GM12875 (cell line): ENCODE results near the gene DGKH.
A peak's percentile ranks its signal among the peaks of the same experiment; 100 is the strongest.

Source experiments
- H3K4me3 ChIP-seq: one replicate; pipeline ENCODE4 v1.5.1; 2011; ENCODE audit warnings: low read depth, low read length, control low read depth
- TF ChIP-seq, protein P1 (sequence below): IDR thresholded peaks from 2 replicates; pipeline ENCODE4 v1.5.1; 2011; ENCODE audit warnings: low read depth, mild to moderate bottlenecking, control low read depth, inconsistent platforms, low read length, moderate library complexity, borderline replicate concordance; ENCODE audit not compliant: insufficient read depth

DGKH gene

DNA sequence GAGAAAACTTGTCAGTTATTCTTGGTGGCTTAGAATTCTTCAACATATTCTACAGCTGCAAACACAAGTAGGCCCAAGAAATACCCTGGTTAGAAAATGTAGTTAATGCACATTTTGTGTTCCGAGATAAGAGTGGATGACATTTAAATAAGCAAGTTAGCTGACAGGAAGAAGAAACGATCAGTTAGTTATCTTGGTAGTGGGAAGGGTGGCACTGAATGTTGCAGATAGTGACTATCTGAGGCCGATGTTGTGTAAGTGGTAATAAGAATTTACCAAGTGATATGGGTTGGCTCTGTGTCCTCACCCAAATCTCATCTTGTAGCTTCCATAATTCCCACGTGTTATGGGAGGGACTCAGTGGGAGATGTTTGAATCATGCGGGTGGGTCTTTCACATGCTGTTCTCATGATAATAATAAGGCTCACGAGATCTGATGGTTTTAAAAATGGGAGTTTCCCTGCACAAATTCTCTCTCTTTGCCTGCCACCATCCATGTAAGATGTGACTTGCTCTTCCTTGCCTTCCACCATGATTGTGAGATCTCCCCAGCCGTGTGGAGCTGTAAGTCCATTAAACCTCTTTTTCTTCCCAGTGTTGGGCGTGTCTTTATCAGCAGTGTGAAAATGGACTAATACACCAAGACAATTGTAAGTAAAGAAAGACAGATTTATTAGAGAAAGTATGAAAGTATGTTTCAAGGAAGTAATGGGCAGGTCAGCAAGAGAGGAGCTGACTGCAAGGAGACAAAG is 212.6 kb downstream of the DGKH start:
- no peak overlapping the region for H3K4me3 ChIP-seq
- TF ChIP-seq, protein P1, sequence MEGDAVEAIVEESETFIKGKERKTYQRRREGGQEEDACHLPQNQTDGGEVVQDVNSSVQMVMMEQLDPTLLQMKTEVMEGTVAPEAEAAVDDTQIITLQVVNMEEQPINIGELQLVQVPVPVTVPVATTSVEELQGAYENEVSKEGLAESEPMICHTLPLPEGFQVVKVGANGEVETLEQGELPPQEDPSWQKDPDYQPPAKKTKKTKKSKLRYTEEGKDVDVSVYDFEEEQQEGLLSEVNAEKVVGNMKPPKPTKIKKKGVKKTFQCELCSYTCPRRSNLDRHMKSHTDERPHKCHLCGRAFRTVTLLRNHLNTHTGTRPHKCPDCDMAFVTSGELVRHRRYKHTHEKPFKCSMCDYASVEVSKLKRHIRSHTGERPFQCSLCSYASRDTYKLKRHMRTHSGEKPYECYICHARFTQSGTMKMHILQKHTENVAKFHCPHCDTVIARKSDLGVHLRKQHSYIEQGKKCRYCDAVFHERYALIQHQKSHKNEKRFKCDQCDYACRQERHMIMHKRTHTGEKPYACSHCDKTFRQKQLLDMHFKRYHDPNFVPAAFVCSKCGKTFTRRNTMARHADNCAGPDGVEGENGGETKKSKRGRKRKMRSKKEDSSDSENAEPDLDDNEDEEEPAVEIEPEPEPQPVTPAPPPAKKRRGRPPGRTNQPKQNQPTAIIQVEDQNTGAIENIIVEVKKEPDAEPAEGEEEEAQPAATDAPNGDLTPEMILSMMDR, result no peak

DNA sequence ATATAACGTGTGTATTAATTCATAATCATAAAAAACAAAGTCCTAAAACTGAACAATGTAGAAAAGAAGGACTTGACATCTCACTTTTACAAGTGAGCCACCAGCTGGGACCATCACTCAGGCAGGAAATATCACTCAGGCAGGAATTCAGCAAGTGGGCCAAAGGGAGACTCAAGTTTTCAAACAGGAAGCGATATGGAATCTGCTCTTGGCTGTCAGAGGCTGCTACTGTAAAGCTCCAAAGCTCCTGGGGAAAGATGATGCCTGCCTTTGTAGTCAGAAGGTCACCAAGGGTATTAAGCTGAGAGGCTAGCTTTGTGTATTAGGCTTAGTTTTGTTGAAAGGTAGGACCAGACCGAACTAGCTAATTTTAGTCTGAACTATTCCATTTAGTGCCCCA is 218.0 kb downstream of the DGKH start:
- TF ChIP-seq, protein P1, result no peak
- no peak overlapping the region for H3K4me3 ChIP-seq

DNA sequence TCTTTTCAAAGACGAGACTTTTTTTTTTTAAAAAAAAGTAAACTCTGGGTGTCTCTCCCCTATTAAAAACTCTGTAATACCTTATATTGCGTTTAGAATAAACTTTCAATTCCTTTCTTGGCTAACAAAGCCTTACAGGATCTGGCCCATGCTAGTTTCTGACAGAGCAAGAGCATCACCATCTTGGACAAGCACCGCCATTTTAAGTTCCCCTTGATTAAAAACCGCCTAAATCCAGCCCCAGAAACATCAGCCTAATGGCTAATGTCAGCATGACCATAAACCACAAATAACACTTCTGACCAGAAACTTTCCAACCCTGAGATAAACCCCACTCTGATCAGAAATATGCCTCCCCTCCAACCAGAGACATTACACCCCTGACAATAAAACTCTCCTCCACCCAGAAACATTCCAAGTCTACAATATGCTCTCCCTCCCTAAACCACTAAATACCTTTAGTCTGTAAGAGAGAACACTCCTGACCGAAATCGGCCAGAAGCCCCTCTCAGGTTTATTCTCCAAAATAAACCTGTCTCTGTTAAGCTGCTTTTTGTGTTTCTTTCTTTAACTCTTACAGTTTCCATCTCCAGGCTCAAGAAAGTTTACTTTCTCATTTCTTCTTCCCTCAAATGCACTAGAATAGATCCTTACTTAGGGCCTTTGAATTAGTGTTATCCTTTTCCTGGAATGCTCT is 221.9 kb downstream of the DGKH start:
- TF ChIP-seq, protein P1, result no peak
- H3K4me3 ChIP-seq, result no peak overlapping the region

DNA sequence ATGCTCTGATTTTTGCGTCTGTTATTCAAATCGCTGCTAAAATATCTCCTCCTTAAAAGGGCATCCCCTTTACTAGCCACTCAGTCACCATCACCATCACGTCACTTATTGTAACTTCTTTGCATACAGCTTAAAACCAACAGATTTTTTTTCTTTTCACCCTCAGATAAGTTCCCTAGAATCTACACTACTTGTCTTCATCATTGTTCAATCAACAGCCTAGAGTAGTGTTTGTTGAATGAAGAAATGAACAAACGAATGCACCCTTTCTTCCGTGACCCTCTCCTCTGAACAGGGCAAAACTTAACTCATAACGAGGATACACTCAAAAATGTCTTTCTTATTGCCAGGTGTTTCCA is 222.4 kb downstream of the DGKH start:
- TF ChIP-seq, protein P1, result no peak
- peak overlapping the region; percentile 72 for H3K4me3 ChIP-seq

DNA sequence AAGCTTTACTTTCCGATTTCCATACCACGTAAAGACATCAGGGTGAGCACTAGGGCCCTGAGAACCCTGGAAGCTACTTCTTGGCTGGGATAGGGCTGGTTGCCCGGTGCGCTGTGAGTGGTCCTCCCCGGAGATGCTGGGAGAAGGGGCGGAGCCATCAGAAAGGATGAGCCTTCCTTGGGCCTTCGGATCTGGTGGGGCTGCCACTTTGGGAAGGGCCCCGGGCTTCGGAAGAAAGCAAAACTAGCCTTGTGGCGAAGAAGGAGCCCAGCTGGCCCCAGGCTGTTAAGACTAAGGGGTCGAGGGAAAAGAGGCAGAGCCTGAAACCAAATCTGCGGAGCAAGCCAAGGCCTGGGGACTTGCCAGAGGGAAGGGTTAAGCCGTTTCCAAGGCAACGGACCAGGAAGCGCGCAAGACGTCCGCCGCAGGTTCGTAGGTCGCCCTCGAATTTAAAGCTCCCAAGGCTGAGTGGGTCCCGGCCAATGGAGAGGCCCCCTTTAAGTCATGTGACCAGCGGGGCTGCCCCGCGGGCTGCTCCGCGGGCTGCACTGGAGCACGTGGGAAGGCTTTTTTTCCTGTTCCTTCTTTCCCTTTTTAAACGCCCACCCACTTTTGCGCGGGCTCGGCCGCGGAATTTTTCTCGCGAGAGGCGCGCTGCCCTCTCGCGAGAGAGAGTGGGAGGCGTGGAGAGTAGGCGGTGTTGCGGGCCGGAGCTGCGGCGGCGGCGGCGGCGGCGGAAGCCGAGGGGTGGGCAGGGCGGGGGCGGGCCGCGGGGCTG is 223.1 kb downstream of the DGKH start:
- TF ChIP-seq, protein P1, result no peak
- peak overlapping the region; percentile 95 for H3K4me3 ChIP-seq

DNA sequence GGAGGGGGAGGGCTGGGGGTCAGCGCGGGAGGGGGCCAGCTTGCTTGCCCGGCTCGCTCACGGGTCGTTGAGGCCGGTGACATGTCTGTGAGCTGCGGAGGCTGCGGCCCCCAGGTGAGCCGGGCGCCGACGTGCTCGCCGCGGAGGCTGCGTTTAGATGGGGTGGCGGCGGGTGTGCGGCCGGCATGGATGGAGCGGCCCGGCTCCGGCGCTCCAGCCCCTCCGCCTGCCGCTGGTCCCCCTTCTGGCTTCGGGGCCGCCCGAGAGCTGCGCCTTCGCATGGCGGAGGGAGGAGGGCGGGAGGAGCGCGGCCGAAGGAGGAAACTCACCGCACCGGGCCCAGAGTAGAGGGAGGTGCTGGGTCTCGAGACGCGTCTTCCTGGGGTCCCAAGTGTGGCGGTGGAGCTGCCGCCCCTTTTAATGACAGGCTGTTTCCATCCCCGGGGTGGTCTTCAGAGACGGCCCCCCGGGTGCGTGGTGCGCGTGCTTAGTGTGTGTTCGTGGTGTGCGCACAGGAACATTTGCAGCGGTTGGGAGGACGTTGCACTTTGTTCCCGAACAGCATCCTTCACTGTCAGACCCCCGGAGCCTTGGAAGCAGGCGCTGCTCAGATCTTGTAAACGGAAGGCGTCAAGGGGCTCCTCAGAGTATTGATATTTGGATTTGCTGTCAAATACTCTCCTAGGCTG is 223.8 kb downstream of the DGKH start, which contains the start of gene AKAP11:
Gene AKAP11 (plus strand): TSS at position 38 of the 689 bp plus-strand sequence. CDS start 14,197 bp downstream, outside the sequence.
- peak within 1 kb of the TSS; percentile 95 for H3K4me3 ChIP-seq
- TF ChIP-seq, protein P1, result no peak
